Kidney (tissue), 14 donors: ENCODE results near the gene GFER. TPM values are rescaled to one million over a fixed set of nuclear protein-coding genes. Genes with fewer than 3 reads are reported as not detected.
A peak's percentile ranks its signal among the peaks of the same experiment; 100 is the strongest.

Experiments
- DNase-seq, 5 donors: peaks; one replicate each; pipeline ENCODE4 v3.0.0-alpha.2; 2013 to 2020
- FAIRE-seq: peaks from 2 replicates; lab custom pipeline; 2012; peaks lifted over from hg19 to GRCh38; lab: Jason Lieb, UNC
- H3K27ac ChIP-seq, 2 donors: one replicate each; pipeline ENCODE4 v1.7.0; 2013; ENCODE audit warnings: low read depth in 2 of 2, low read length in 2 of 2, inconsistent platforms in 1 of 2
- H3K27me3 ChIP-seq: one replicate; pipeline ENCODE4 v1.7.1; 2013; ENCODE audit warnings: low read length, inconsistent platforms; ENCODE audit not compliant: control insufficient read depth, insufficient read depth
- H3K36me3 ChIP-seq, 3 donors: one replicate each; pipeline versions ENCODE4 v1.7.0 to v1.7.1; 2013; ENCODE audit warnings: low read length in 3 of 3, control low read depth in 1 of 3, inconsistent platforms in 1 of 3; ENCODE audit not compliant: insufficient read depth in 3 of 3, control insufficient read depth in 2 of 3
- H3K4me1 ChIP-seq, 3 donors: one replicate each; pipeline versions ENCODE4 v1.7.0 to v1.7.1; 2013; ENCODE audit warnings: low read length in 3 of 3, inconsistent platforms in 1 of 3, low read depth in 1 of 3; ENCODE audit not compliant: control insufficient read depth in 2 of 3, insufficient read depth in 2 of 3
- H3K4me3 ChIP-seq, 3 donors: one replicate each; pipeline versions ENCODE4 v1.7.0 to v1.8.1; 2013; ENCODE audit warnings: low read length in 3 of 3, control low read depth in 1 of 3, inconsistent platforms in 1 of 3
- H3K9ac ChIP-seq, 3 donors: one replicate each; pipeline versions ENCODE4 v1.7.0 to v1.7.1; 2013; ENCODE audit warnings: low read length in 3 of 3, control low read depth in 1 of 3, inconsistent platforms in 1 of 3
- H3K9me3 ChIP-seq, 3 donors: one replicate each; pipeline versions ENCODE4 v1.7.0 to v1.7.1; 2013; ENCODE audit warnings: low read length in 3 of 3, control low read depth in 1 of 3, inconsistent platforms in 1 of 3; ENCODE audit not compliant: control insufficient read depth in 2 of 3, insufficient read depth in 1 of 3
- CTCF ChIP-seq: IDR thresholded peaks from 3 replicates; pipeline ENCODE4 v1.5.1; 2012; ENCODE audit warnings: mild to moderate bottlenecking, moderate library complexity, borderline replicate concordance; ENCODE audit not compliant: insufficient read depth; ENCODE audit errors: extremely low read depth
- intact Hi-C: fragments of 100-400 bp; cut with DNase I; formaldehyde crosslinking; loops from one replicate; pipeline ENCODE4 v1.11.1; 2022
- polyA plus RNA-seq: library from polyadenylated mRNA; stranded (reverse); fragments of 350-450 nt; fragmentation: Illumina TruSeq; extraction: RNeasy Lipid Tissue Mini Kit (QIAGEN cat#74804); gene quantifications from one replicate; pipeline ENCODE4 v1.2.3, GENCODE V29; 2014; ENCODE audit warnings: low read depth, low replicate concordance; ENCODE audit not compliant: insufficient read depth
- total RNA-seq: library from RNA; stranded (reverse); fragmentation: NEBNext Ultra II Directional; extraction: Animal tissue kit (Norgen Biotek cat#: 25700); gene quantifications from one replicate; pipeline ENCODE4 v1.2.1, GENCODE V29; 2021
- donor health status: control.
- donor health status: control.
- donor health status: control.
- donor health status: control.
- donor health status: control.
- donor health status: DM: yes; HTN: yes; CAD: no.
- donor health status: Normal renal cell carcinoma (clear cell type).

The GFER gene
- total and polyA plus RNA-seq, 2 donors from 2014 or later = 25.0 to 45.6 TPM

GRCh38 chr16:1980030-1980769 is 3.8 kb upstream of the GFER start:
- H3K9me3 ChIP-seq = no peaks in the 10 kb centered on the region
- intact Hi-C loops = no loop called here
- no peak overlapping the region for H3K27ac ChIP-seq
- H3K4me3 ChIP-seq = no peak overlapping the region
- peaks cover 0 to 14% (median 10%) of the 10 kb centered on the region in 3 donors for H3K36me3 ChIP-seq
- H3K9ac ChIP-seq = no peak overlapping the region
- peaks cover 34% of the 10 kb centered on the region for H3K27me3 ChIP-seq
- H3K4me1 ChIP-seq = peaks cover 0 to 15% (median 5%) of the 10 kb centered on the region in 3 donors
- DNase-seq (peak in 1 of 5 donors; percentile 18), FAIRE-seq (no peak)
- no peak for TF ChIP-seq CTCF

GRCh38 chr16:1980770-1981087 is 3.3 kb upstream of the GFER start:
- Histone ChIP-seq H3K9ac (no peak overlapping the region), H3K4me3 (no peak overlapping the region), H3K4me1 (peaks cover 0 to 18% (median 8%) of the 10 kb centered on the region in 3 donors), H3K36me3 (peaks cover 0 to 13% (median 11%) of the 10 kb centered on the region in 3 donors), H3K9me3 (no peaks in the 10 kb centered on the region), H3K27me3 (peaks cover 34% of the 10 kb centered on the region), H3K27ac (no peak overlapping the region)
- FAIRE-seq (no peak), DNase-seq (no peak)
- intact Hi-C loops = no loop called here
- no peak for TF ChIP-seq CTCF

GRCh38 chr16:1981398-1981836 is 2.6 kb upstream of the GFER start, which contains the start of gene NOXO1:
TSS of gene NOXO1 (minus strand) at chr16:1981469. CDS start at chr16:1981179, 290 bp downstream.
- Histone ChIP-seq H3K27me3 (peaks cover 34% of the 10 kb centered on the region), H3K27ac (no peak within 1 kb of the TSS), H3K9ac (no peak within 1 kb of the TSS), H3K9me3 (no peaks in the 10 kb centered on the region), H3K4me1 (peaks cover 0 to 18% (median 8%) of the 10 kb centered on the region in 3 donors), H3K36me3 (peaks cover 0 to 12% (median 10%) of the 10 kb centered on the region in 3 donors), H3K4me3 (no peak within 1 kb of the TSS)
- intact Hi-C loops = no loop called here
- TF ChIP-seq CTCF = no peak
- FAIRE-seq (no peak), DNase-seq (no peak)
